ENCODE data around the gene MYO7B. TPM values are rescaled to one million over a fixed set of nuclear protein-coding genes. Genes with fewer than 3 reads are reported as not detected.

The MYO7B gene
- total and polyA plus RNA-seq, 2 donors (not counting 1 experiment from before 2014, with no cell fraction given), result 5.0 to 68.2 TPM

GRCh38 chr2:127525691-127526131 is 9.8 kb upstream of the MYO7B start:
- DNase-seq, result no peak
- TF ChIP-seq CTCF (IDR thresholded peaks at IDR 0.05), result no peak
- TF ChIP-seq EZH2 (IDR thresholded peaks at IDR 0.05; ENCODE audit: borderline replicate concordance, insufficient read depth, low read depth, low read length, poor library complexity, severe bottlenecking), result no peak
- H3K9ac ChIP-seq (ENCODE audit: low read length), result peak overlapping the region; percentile 91
- ChIA-PET POLR2A (interaction anchor here (1.3 kb wide), 1 partner anchor 150 kb away, joined by 3 read pairs; no protein-coding TSS in a partner anchor), CTCF (interaction anchor here (1.1 to 1.8 kb wide), 3 partner anchors 66 to 114 kb away, joined by 3 to 6 read pairs (median 6); no protein-coding TSS in a partner anchor)
- peaks cover 36% of the 10 kb centered on the region for H3K4me1 Mint-ChIP-seq
- peaks cover 17 to 21% of the 10 kb centered on the region in 2 donors for H3K4me1 ChIP-seq (ENCODE audit: control insufficient read depth in 2 of 2, insufficient read depth in 2 of 2, low read length in 2 of 2)
- H4K20me1 ChIP-seq (ENCODE audit: control insufficient read depth, insufficient read depth, low read length, poor library complexity, severe bottlenecking), result no peaks in the 10 kb centered on the region
- H3K36me3 ChIP-seq (replicated peaks in 1 of 2; ENCODE audit: control extremely low read depth in 1 of 2, control insufficient read depth in 1 of 2, extremely low read depth in 1 of 2, insufficient read depth in 2 of 2, low read length in 1 of 2), result peaks cover 2 to 21% of the 10 kb centered on the region in 2 experiments
- peaks cover 3% of the 10 kb centered on the region for H3K9me3 Mint-ChIP-seq (ENCODE audit: insufficient read depth)
- H3K4me2 ChIP-seq (replicated peaks; ENCODE audit: low read depth, low read length, poor library complexity, severe bottlenecking), result peak overlapping the region; percentile 82
- H3K4me3 Mint-ChIP-seq, result peak overlapping the region; percentile 99
- H3K9me3 ChIP-seq (ENCODE audit: control extremely low read depth in 1 of 3, control insufficient read depth in 2 of 3, insufficient read depth in 1 of 3, low read length in 2 of 3), result peaks cover 0 to 5% (median 0%) of the 10 kb centered on the region in 3 donors
- intact Hi-C loops (cut with micrococcal nuclease), result loop anchor here (1.0 to 5.0 kb wide), 12 partner anchors 53 to 566 kb away; partner anchors contain the start of genes ERCC3, GPR17, MAP3K2 and POLR2D
- H3K4me3 ChIP-seq (ENCODE audit: control extremely low read depth in 1 of 5, extremely low read depth in 1 of 5, insufficient read depth in 1 of 5, low read depth in 2 of 5, low read length in 4 of 5), result peak overlapping the region; percentile 67 to 98 (median 84)
- no peak for ATAC-seq (ENCODE audit: low read depth)
- H3K27me3 Mint-ChIP-seq, result no peaks in the 10 kb centered on the region
- peak overlapping the region; percentile 89 for H2AFZ ChIP-seq (ENCODE audit: insufficient read depth, low read depth, low read length, poor library complexity, severe bottlenecking)
- H3K27ac ChIP-seq (ENCODE audit: low read length in 2 of 2), result peak overlapping the region; percentile 95 to 98
- H3K27ac Mint-ChIP-seq, result peak overlapping the region; percentile 98
- no peaks in the 10 kb centered on the region for H3K27me3 ChIP-seq (replicated peaks in 1 of 4; ENCODE audit: control extremely low read depth in 1 of 4, control insufficient read depth in 3 of 4, insufficient read depth in 4 of 4, low read length in 3 of 4)
- WGBS (ENCODE audit: insufficient coverage), result 0% methylated on average over 19 of the region's 19 CpGs
- peaks cover 57% of the 10 kb centered on the region for H3K79me2 ChIP-seq (ENCODE audit: control insufficient read depth, insufficient read depth, low read length)

All from B cell (primary cell).